Astrocyte (in vitro differentiated cells and primary cell): ENCODE measurements around the gene CDR2L. TPM values are rescaled to one million over a fixed set of nuclear protein-coding genes. Genes with fewer than 3 reads are reported as not detected.

ENCODE experiments used
- DNase-seq: peaks from one replicate; pipeline ENCODE4 v3.0.0-alpha.2; 2010; ENCODE audit warnings: low read depth
- FAIRE-seq: peaks from 2 replicates; lab custom pipeline; 2011; peaks lifted over from hg19 to GRCh38; lab: Jason Lieb, UNC
- H2AFZ ChIP-seq: 2 replicates; pipeline ENCODE4 v1.6.0; 2012; ENCODE audit warnings: low read depth, low read length, inconsistent platforms
- H3K27ac ChIP-seq: 2 replicates; pipeline ENCODE4 v1.5.1; 2011; ENCODE audit warnings: low read depth, low read length, inconsistent platforms
- H3K27me3 ChIP-seq: 2 replicates; pipeline ENCODE4 v1.6.0; 2011; ENCODE audit warnings: low read length, inconsistent platforms; ENCODE audit not compliant: insufficient read depth
- H3K36me3 ChIP-seq: 2 replicates; pipeline ENCODE4 v1.5.1; 2011; ENCODE audit warnings: low read length, inconsistent platforms; ENCODE audit not compliant: insufficient read depth
- H3K4me1 ChIP-seq: 2 replicates; pipeline ENCODE4 v1.5.1; 2011; ENCODE audit warnings: low read length, inconsistent platforms; ENCODE audit not compliant: insufficient read depth
- H3K4me2 ChIP-seq: 2 replicates; pipeline ENCODE4 v1.6.0; 2012; ENCODE audit warnings: low read length, inconsistent platforms
- H3K4me3 ChIP-seq: 2 replicates; pipeline ENCODE4 v1.5.1; 2011; ENCODE audit warnings: low read depth, mild to moderate bottlenecking, low read length, inconsistent platforms; ENCODE audit not compliant: insufficient read depth
- H3K79me2 ChIP-seq: 2 replicates; pipeline ENCODE4 v1.6.0; 2012; ENCODE audit warnings: mild to moderate bottlenecking, low read length, inconsistent platforms; ENCODE audit not compliant: insufficient read depth
- H3K9ac ChIP-seq: 2 replicates; pipeline ENCODE4 v1.6.0; 2012; ENCODE audit warnings: mild to moderate bottlenecking, low read length, inconsistent platforms
- H3K9me3 ChIP-seq: 2 replicates; pipeline ENCODE4 v1.5.1; 2012; ENCODE audit warnings: low read depth, mild to moderate bottlenecking, low read length, inconsistent platforms; ENCODE audit not compliant: insufficient read depth
- H4K20me1 ChIP-seq: 2 replicates; pipeline ENCODE4 v1.6.0; 2012; ENCODE audit warnings: low read length, inconsistent platforms; ENCODE audit not compliant: insufficient read depth
- H3K27ac Mint-ChIP-seq: one replicate; pipeline ENCODE4 v1.8.0; 2021; ENCODE audit warnings: mild to moderate bottlenecking, mixed read lengths; ENCODE audit not compliant: unreplicated experiment
- H3K27me3 Mint-ChIP-seq: one replicate; pipeline ENCODE4 v1.8.0; 2021; ENCODE audit warnings: low read depth, mixed read lengths; ENCODE audit not compliant: unreplicated experiment
- H3K36me3 Mint-ChIP-seq: one replicate; pipeline ENCODE4 v1.8.0; 2021; ENCODE audit warnings: low read depth, mixed read lengths; ENCODE audit not compliant: unreplicated experiment
- H3K4me1 Mint-ChIP-seq: one replicate; pipeline ENCODE4 v1.8.0; 2021; ENCODE audit warnings: low read depth, mixed read lengths; ENCODE audit not compliant: unreplicated experiment
- H3K4me3 Mint-ChIP-seq: one replicate; pipeline ENCODE4 v1.8.0; 2021; ENCODE audit warnings: mild to moderate bottlenecking, moderate library complexity, mixed read lengths; ENCODE audit not compliant: unreplicated experiment
- H3K9me3 Mint-ChIP-seq: one replicate; pipeline ENCODE4 v1.8.0; 2021; ENCODE audit warnings: mild to moderate bottlenecking, mixed read lengths; ENCODE audit not compliant: unreplicated experiment
- CTCF ChIP-seq: IDR thresholded peaks from 2 replicates; pipeline ENCODE4 v1.5.1; 2011; ENCODE audit warnings: low read depth, mild to moderate bottlenecking, inconsistent platforms, low read length, moderate library complexity; ENCODE audit not compliant: insufficient read depth
- EZH2 ChIP-seq: IDR thresholded peaks from 2 replicates; pipeline ENCODE4 v1.6.1; 2012; ENCODE audit warnings: mild to moderate bottlenecking, low read length, inconsistent platforms; ENCODE audit not compliant: insufficient read depth
- total RNA-seq: library from RNA; stranded (reverse); gene quantifications from 2 replicates; pipeline ENCODE4 v1.2.1, GENCODE V29; 2021

CDR2L gene
- total RNA-seq, 1 donor from 2014 or later: 59.1 TPM

GRCh38 chr17:74971069-74971841, 16.2 kb upstream of the CDR2L start:
- Histone ChIP-seq H3K79me2 (no peaks in the 10 kb centered on the region), H3K9me3 (no peaks in the 10 kb centered on the region), H3K9ac (no peak overlapping the region), H3K4me1 (no peaks in the 10 kb centered on the region), H3K36me3 (no peaks in the 10 kb centered on the region), H3K4me3 (no peak overlapping the region), H3K4me2 (peak overlapping the region; percentile 79), H4K20me1 (no peaks in the 10 kb centered on the region), H2AFZ (no peak overlapping the region), H3K27me3 (peaks cover 16% of the 10 kb centered on the region), H3K27ac (no peak overlapping the region)
- FAIRE-seq (no peak), DNase-seq (no peak)
- no peak for TF ChIP-seq EZH2
- Mint-ChIP-seq H3K27me3 (peaks cover 52% of the 10 kb centered on the region), H3K36me3 (no peaks in the 10 kb centered on the region), H3K9me3 (no peaks in the 10 kb centered on the region), H3K4me3 (no peak overlapping the region), H3K27ac (no peak overlapping the region), H3K4me1 (no peaks in the 10 kb centered on the region)

- Mint-ChIP-seq H3K4me3 (no peak overlapping the region), H3K9me3 (no peaks in the 10 kb centered on the region), H3K36me3 (no peaks in the 10 kb centered on the region), H3K4me1 (no peaks in the 10 kb centered on the region), H3K27ac (no peak overlapping the region), H3K27me3 (peaks cover 52% of the 10 kb centered on the region)
- FAIRE-seq (no peak), DNase-seq (no peak)
- H3K27ac ChIP-seq: no peak overlapping the region
- no peaks in the 10 kb centered on the region for H3K4me1 ChIP-seq
- H3K9me3 ChIP-seq: no peaks in the 10 kb centered on the region
- peak overlapping the region; percentile 79 for H3K4me2 ChIP-seq
- H2AFZ ChIP-seq: no peak overlapping the region
- H3K79me2 ChIP-seq: no peaks in the 10 kb centered on the region
- H3K27me3 ChIP-seq: peaks cover 16% of the 10 kb centered on the region
- H3K36me3 ChIP-seq: no peaks in the 10 kb centered on the region
- H3K4me3 ChIP-seq: no peak overlapping the region
- TF ChIP-seq CTCF: no peak
- no peak for TF ChIP-seq EZH2
- no peak overlapping the region for H3K9ac ChIP-seq
- no peaks in the 10 kb centered on the region for H4K20me1 ChIP-seq
Measured at GRCh38 chr17:74971842-74972106, 15.7 kb upstream of the CDR2L start.

GRCh38 chr17:74972107-74972972, 15.1 kb upstream of the CDR2L start, which contains the start of gene HID1:
TSS of gene HID1 (minus strand) at chr17:74972759. CDS start at chr17:74972656, 103 bp downstream.
- FAIRE-seq (no peak), DNase-seq (no peak)
- Histone ChIP-seq H3K9ac (no peak within 1 kb of the TSS), H3K4me2 (peak within 1 kb of the TSS; percentile 79), H2AFZ (peak within 1 kb of the TSS; percentile 32), H4K20me1 (no peaks in the 10 kb centered on the region), H3K79me2 (no peaks in the 10 kb centered on the region), H3K4me1 (no peaks in the 10 kb centered on the region), H3K4me3 (peak within 1 kb of the TSS; percentile 17), H3K36me3 (no peaks in the 10 kb centered on the region), H3K9me3 (no peaks in the 10 kb centered on the region), H3K27ac (no peak within 1 kb of the TSS), H3K27me3 (peaks cover 16% of the 10 kb centered on the region)
- TF ChIP-seq CTCF (no peak), EZH2 (peak; percentile 59)
- peak within 1 kb of the TSS; percentile 73 for H3K4me3 Mint-ChIP-seq
- H3K36me3 Mint-ChIP-seq: no peaks in the 10 kb centered on the region
- no peak within 1 kb of the TSS for H3K27ac Mint-ChIP-seq
- peaks cover 52% of the 10 kb centered on the region for H3K27me3 Mint-ChIP-seq
- H3K4me1 Mint-ChIP-seq: no peaks in the 10 kb centered on the region
- H3K9me3 Mint-ChIP-seq: no peaks in the 10 kb centered on the region
